ENCODE results near the gene MMEL1.
A peak's percentile ranks its signal among the peaks of the same experiment; 100 is the strongest.
"Not testable (repeated sequence)": the region's sequence is repeated elsewhere in the genome, so short reads cannot be mapped to it uniquely, and the experiment has no call there.

Gene MMEL1

DNA sequence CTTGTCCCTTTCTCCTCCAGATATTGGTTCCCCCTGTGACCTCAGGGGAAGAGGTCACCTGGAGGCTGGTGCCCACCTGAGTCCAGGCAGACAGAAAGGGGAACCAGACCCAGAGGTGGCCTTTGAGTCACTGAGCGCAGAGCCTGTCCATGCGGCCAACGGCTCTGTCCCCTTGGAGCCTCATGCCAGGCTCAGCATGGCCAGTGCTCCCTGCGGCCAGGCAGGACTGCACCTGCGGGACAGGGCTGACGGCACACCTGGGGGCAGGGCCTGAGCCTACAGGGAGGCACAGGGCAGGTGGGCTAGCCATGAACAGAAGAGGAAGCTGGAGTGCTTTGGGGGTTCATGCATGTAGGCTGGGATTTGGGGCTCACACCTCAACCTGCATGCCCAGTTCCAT, 74.0 kb downstream of the MMEL1 start:
- no peak for DNase-seq

DNA sequence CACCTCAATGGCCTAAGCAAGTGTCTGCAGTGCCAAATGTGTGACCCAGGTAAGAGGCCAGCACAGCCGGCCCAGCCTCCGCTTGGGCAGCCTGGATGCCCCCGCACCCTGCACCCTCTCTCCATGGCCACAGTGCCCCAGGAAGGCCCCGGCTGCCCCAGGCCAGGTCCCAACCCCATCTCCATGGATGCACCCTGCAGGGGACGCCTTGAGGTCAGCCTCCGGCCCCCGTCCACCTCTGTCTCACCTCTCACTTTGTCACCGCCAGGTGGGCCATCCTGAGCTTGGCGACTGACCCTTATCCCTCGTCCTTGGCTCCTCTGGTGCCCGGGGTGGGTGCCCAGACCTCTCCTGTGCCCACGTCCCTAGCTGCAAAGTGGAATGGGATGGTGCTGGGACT, 74.4 kb downstream of the MMEL1 start:
- no peak for DNase-seq

DNA sequence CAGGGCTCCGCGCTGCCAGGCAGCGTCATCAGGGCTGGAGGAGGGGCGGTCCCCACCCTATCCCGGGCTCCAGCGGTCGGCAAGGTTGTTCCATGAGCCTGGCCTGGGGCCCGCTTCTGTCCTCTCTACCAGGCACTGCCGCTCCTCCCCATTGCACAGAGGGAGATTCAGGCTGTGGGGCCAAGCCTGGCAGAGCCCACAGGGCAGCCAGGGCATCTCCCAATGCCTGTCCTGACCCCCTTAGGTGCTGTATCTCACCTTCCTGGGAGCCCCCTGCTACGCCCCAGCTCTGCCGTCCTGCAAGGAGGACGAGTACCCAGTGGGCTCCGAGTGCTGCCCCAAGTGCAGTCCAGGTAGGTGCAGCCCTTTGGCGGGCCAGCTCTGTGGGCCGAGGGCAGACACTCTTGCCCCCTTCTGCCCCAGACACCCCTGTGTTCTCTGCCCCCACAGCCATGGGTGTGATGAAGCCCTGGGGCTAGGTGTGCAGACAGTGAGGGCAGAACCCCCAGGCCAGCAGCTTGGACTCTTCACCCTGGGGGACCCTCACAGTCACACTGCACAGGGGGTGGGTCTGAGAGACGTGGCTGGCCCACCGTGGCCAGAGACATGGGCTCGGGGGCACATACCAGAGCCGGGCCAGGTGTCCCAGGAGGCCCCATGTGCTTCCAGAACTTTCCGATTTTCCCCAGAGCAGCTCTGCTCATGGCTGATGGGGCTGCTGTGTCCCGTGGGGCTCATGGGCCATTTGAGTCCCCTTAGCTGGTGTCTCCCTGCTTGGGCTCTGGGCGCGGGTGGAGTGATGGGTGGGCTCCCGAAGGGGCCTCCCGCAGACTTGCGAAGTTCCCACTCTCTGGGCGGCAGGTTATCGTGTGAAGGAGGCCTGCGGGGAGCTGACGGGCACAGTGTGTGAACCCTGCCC, 75.1 kb downstream of the MMEL1 start:
- no peak for DNase-seq

DNA sequence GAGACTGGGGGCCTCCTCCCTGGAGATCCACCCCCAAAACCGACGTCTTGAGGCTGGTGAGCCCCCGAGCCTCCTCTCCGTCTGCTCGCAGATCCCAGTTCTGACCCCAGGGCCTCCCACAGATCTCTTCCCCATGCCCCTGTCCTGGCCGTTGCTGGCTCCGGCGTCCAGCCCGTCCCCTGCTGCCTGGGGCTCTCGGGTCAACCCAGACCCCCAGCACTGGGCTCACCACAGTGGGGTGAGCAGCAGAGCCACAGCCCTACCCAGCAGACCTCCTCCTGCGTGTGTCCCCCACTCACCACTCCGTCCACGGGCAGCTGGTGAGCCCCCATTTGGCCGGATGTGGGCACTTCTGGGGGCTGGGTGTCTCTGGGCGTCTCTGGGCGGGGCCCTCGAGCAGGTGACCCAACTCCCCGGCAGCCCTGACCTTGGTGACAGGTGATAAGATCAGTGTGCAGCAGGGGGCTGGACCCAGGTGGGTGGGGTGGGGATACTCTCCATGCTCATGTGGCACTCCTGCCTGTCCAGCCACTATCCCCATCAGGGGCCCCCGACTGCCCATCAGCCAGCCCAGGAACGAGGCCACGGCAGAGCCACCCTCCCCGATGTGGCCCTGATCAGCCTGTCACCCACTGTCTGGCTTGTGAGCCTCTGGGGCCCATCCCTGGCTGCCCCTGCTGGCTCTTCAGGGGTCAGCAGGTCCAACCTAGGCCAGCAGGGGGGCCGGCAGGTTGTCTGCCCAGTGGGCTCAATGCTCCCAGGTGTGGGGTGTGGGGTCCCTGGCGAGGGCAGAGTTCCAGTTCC, 75.9 kb downstream of the MMEL1 start:
- DNase-seq = no peak

DNA sequence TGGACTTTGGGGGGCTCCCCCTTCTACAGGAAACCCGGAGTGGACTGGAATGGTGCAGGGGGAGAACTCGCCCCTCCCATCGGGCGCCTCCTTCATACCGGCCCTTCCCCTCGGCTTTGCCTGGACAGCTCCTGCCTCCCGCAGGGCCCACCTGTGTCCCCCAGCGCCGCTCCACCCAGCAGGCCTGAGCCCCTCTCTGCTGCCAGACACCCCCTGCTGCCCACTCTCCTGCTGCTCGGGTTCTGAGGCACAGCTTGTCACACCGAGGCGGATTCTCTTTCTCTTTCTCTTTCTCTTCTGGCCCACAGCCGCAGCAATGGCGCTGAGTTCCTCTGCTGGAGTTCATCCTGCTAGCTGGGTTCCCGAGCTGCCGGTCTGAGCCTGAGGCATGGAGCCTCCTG, 76.5 kb downstream of the MMEL1 start, which contains the start of gene TNFRSF14:
Gene TNFRSF14 (plus strand): TSS at position 95 of the 401 bp plus-strand sequence. CDS start 294 bp downstream, at position 389.
- DNase-seq = peak in 11 of 56 donors; percentile 15 to 38 (median 25)

DNA sequence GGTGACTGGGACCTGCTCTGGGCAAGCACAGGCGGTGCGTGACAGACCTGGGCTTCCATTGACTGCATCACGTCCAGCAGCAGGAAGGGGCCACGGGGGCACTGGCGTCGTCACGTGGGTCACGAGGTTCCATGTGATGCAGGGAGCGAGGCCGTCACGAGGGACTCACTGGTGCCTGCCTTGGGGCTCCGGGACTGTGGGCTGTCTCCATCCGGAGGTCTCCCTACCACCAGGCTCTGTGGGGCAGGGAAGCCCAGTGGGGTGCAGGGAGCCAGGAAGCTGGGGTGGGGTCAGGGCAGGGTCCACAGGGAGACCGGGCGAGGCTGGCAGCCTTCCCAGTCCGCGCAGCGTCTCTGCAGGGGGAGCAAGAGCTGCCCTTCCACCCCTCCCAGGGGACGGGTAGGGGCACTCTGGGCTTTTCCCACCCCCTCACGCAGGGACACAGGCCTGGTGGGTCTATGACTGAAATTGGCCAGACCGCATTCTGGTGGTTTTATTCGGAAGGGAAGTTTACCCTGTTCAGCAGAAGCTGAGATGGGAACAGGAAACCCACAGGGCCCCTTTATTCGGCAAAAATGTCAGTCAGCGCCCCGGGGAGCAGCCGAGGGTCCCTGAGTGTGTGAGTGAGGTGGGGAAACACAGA, 77.1 kb downstream of the MMEL1 start:
- peak in 19 of 56 donors; percentile 17 to 61 (median 29) for DNase-seq

DNA sequence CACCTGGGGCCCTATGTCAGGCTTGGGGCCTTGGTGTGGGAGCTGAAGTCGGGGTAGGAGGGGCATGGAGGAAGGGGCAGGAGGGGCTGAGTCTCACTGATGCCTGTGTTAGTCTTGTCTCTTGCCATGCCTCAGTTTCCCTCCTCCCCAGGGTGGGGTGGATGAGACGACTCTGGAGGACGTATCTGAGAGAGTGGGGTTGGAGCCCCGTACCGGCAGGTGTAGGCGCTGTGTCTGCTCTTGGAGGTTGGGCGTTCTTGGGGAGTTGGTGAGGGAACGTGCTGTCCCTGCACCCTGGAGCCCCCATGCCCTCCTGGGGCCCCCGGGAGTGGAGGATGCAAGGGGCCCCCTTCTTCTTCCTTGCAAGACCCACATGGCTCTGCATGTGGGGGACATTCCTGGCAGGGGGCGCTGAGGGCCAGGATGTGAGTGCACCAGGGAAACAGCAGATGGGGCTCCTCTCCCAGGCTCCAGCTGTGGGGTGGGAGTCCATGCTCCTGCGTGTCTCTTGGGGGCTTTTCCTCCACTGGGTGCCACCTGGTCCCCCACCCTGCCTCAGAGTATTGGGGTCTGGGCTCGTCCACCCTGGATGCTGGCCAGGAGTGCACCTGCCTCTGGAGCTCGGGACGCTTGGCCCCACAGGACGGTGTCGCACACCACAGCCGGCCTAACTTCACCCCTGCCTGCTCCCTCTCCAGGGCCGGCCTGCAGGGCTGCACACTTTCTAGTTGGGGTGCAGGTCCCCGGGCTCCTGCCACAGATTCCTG, 78.0 kb downstream of the MMEL1 start:
- DNase-seq = peak in 3 of 56 donors; percentile 4 to 15 (median 11)

DNA sequence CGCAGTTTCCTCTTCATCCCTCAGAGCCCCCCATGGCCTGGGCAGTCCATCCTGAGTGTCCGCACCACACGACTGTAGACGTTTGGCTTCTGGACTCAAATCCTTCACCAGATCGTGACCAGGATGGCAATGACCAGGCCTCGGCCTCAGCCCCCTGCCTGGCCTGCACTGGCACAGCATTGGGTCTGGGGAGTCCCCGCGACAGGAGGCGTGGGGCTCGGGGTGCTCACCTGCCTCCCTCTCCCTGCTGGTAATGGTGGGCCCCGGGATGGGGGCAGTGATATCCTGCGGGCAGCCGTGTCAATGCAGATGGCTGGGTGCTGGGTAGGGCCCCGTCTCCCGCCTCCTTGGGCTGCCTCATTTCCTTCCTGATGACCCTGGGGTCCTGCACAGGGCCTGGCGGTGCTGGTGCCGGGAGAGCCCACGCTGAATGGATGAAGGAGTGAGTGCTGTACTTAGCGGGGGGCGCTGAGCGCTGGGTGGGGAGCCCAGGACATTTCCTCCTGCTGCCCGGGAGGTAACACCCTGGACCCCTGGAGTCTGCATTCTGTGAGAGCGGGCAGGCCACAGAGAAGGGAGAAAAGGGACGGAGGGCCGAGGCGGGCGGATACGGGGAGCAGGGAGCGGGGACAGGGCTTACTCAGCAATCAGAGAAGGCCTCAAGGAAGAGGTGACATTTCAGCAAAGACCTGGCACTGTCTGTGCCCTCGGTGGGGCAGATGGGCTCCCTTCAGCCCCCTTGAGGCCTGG, 78.8 kb downstream of the MMEL1 start:
- DNase-seq = no peak

DNA sequence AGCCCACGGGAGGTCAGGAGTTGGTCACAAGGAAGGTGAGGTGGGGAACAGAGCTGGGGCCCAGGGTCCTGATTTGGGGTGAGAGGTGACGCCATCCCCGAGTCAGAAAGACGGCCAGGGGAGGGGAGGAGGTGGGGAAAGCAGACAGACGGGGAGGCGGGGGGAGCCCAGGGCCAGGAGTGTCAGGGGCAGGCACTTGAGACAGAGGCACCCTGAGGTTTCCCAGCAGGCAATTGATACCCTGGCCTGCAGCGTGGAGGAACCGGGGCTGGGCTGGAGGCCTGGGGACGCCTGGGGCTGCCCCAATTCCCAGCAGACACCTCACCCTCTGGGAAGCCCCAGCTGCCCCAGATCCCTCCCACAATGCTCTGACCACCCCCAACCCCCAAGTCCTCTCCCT, 79.7 kb downstream of the MMEL1 start:
- not testable (repeated sequence) for DNase-seq

DNA sequence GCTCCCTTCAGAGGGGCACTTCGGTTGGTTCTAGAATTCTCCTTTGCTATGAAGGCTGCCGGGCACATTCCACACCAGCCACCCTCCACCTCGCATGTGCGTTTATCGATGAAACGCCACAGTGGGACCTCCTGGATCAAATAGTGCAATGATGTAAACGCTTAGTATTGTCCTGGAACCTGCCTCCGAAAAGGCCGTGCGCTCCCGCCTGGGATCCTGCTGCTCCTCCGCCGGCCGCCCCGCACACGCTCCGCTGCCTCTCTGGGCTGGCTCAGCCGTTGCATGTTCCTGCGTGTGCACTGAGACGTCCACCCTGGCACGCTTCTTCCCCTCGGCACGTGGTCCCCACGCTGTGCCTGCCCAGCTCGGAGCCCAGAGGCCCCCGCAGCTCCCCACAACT, 80.6 kb downstream of the MMEL1 start:
- DNase-seq = no peak

DNA sequence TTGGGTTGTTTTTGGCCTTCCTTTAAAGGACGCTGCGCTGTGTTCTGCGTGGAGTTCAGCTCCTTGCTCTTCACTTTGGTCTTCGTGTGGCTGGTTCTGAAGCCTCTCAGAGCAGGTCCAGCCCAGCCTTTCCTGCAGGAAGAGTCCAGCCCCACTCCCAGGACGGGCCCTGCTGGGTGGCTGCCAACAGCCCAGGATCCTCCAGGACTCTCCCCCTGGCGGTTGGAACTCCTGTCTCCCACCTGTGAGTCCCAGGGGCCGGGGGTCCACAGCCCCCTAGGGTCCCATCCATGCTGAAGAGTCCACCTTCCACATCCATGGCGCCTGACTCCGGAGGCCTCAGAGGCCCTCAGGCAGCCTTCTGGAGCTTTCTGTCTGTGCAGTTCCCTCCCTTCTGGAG, 81.3 kb downstream of the MMEL1 start:
- DNase-seq = not testable (repeated sequence)

DNA sequence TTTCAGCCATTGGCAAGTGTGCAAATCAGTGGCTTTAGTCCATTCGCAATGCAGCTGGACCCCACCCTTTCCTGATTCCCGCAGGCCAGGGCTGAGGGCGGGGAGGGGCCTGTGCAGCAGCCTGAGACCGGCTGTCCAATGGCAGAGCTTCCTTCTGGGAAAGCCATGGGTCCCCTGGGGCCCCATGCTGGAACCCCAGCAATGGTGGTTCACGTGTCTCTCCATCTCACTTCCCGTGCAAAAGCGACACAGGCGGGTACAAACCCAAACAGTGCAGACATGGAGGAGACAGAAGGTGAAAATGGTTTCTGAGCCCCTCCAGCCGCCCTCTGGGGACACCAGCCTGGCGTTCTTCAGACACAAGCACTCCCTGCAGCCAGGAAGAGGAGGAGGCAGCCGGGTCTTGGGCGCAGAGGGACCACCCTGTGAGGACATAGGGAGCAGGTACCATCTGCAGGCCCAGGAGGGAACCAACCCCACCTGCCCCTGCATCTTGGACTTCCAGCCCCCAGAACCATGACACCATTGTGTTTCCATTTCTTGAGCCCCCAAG, 82.4 kb downstream of the MMEL1 start:
- DNase-seq = not testable (repeated sequence)

DNA sequence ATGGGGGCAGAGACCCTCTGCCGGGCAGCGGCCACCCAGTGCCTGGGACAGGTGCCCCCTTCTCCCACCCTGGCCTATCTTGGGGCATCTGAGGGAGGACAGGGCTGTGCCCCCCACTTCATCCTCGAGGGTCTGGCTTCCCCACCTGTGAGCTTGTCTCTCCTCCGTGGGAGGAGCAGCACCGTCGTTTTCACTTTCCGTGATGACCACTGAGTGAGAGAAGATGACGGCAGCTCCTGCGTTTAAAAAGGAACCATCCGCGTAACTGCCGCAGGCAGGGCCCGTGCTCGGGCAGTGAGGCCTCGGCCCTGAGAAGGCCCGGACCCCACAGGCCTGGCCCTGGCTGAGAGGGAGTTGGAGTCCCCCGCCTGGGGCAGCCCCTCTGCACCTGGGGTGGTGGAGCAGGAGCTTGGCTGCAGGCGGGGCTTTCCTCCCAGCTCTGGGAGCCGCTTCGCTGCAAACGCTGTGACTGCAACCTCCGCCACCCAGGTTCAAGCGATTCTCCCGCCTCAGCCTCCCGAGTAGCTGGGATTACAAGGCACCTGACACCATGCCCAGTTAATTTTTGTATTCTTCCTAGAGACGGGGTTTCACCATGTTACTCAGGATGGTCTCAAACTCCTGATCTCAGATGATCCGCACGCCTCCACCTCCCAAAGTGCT, 83.3 kb downstream of the MMEL1 start:
- not testable (repeated sequence) for DNase-seq

DNA sequence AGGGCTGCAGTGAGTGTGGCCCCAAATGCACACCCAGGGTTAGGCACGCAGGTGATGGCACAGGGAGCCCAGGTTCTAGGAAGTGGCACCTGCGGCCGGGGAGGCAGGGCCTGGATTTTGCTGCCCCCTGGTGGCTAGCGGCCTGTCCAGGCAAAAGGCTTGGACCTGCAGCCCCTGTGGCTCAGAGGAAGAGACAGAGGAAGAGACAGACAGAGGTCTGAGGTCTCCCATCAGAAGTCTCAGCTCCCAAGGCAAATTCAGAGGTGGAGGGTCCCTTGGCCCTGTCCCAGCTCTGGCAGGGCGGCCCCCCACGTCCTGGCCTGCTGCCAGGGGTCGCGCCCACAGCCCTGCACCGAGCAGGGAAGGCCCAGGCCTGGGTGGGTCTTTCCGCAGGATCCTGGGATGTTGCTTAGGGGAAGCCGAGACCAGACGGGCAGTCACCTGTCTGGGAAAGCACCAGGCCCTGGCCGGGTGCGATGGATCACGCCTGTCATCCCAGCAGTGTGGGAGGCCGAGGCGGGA, 84.7 kb downstream of the MMEL1 start:
- peak in 51 of 56 donors; percentile 25 to 82 (median 66) for DNase-seq

DNA sequence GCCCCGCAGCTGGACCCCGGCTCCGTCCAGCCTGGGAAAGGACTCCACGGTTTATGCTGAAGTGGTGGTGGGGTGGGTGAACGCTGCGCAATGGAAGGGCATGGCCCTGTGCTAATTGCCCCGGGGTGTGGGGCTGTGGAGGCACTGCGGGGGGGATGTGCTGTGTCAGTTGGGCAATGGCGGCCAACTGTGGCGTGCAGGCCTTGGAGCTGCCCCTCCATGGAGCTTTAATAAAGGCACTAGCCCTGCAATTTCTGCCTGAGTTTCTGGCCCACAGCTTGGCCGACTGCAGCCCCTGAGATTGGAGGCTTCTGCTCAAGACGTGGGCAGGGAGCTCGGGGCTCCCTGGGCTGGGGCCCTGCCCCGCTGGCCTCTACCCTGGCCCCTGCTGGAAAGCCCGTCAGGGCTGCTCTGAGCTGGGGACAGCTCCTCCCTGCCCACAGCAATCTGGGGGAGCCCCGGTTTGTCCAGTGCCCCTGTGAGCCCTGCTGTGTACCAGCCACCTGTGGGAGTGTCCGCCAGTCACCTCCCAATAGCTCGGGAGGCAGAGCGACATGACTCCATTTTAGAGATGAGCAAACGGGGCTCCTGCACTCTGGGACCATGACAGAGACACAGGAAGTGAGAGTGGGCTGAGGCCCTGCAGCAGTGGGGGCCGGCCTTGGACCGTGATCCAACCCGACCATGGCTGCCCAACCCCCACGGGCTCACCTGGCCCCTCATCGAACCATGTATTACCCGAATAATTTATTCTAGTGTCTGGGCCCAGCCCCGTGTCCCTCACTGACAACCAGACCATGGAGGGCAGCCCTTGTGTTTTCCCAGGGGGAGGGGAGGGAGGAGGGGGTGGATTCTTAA, 85.4 kb downstream of the MMEL1 start:
- peak in 3 of 56 donors; percentile 24 to 64 (median 52) for DNase-seq

DNA sequence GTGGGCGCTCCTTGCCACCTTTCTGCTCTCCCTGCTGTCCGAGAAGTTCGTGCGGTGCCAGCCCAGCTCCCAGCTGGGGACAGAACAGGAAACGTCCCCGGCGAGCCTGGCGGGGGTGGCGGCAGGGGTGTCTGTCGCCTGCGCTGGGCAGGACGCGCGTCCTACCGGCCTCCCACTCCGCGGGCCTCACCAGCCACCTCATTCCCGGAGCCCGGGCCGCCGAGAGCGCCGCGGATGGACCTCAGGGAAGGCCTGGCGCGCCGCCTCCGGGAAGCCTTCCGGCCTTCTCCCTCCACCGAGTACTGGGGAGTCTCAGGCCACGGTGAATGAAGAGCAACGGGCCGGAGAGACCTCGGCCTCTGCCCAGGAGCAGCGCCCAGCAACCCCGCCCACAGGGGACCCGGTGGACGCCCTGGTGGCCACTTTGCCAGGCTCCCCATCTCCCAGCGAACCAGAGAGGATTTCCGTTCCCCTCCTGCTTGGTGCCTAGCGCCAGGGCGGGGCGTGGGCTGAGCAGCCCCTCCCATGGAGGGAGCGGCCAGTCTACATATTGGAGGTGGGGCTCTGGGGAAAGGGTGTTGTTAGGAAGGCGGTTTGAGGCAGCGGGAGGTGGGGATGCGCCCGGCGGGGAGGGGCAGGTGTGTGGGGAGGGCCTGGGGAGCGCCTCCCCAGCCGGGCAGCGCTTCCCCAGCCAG, 86.2 kb downstream of the MMEL1 start:
- peak in 36 of 56 donors; percentile 16 to 72 (median 36) for DNase-seq

All from nucleus accumbens (tissue), 56 donors.